Esophagus squamous epithelium (tissue), 4 donors: Measurements from ENCODE around the gene FRMD1.

Experiments used
- POLR2A ChIP-seq, 4 donors: fragments of 450-650 bp; IDR thresholded peaks; one replicate each; pipeline ENCODE4 v1.6.1; 2017; ENCODE audit warnings: antibody characterized with exemption in 4 of 4, mild to moderate bottlenecking in 4 of 4, moderate library complexity in 3 of 4
- TF ChIP-seq, protein P1 (sequence below), 6 experiments: fragments of 450-650 bp in 4 of 6; fragments of 200-600 bp in 2 of 6; sonication (generic) in 2 of 6; IDR thresholded peaks; one replicate each; pipeline ENCODE4 v1.5.1; 2016 to 2019; ENCODE audit warnings: antibody characterized with exemption in 6 of 6, mild to moderate bottlenecking in 4 of 6, moderate library complexity in 4 of 6

DNA sequence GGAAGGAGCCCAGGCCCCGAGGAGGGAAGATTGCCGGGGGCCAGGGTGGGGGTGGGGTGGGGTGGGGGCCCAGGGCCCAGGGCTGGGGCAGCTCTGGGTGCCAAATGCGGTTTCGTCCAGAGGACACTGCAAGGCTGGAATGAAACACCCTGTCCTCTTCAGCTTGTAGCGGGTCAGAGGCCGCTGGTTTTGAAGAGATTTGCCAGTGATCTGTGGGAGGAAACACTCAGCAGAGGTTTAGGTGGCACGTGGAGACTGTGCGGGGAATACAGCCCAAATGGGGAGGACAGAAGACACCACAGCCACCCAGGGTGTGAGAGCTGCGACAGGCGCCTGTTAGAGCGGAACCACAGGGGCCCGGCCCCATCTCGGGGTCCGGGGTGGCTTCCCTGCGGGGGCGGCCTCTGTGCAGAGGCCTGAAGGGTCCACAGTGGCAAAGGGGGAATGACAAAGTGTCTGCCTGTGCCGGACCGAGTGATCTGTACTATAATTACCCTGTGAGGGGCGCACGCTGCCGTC is 29.2 kb downstream of the FRMD1 start:
- TF ChIP-seq, protein P1, sequence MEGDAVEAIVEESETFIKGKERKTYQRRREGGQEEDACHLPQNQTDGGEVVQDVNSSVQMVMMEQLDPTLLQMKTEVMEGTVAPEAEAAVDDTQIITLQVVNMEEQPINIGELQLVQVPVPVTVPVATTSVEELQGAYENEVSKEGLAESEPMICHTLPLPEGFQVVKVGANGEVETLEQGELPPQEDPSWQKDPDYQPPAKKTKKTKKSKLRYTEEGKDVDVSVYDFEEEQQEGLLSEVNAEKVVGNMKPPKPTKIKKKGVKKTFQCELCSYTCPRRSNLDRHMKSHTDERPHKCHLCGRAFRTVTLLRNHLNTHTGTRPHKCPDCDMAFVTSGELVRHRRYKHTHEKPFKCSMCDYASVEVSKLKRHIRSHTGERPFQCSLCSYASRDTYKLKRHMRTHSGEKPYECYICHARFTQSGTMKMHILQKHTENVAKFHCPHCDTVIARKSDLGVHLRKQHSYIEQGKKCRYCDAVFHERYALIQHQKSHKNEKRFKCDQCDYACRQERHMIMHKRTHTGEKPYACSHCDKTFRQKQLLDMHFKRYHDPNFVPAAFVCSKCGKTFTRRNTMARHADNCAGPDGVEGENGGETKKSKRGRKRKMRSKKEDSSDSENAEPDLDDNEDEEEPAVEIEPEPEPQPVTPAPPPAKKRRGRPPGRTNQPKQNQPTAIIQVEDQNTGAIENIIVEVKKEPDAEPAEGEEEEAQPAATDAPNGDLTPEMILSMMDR (IDR thresholded peaks at IDR 0.05): no peak
- no peak for TF ChIP-seq POLR2A (IDR thresholded peaks at IDR 0.05)
